Prostate gland (tissue), 2 donors: ENCODE measurements around the gene OPN3. TPM values are rescaled to one million over a fixed set of nuclear protein-coding genes. Genes with fewer than 3 reads are reported as not detected.
A peak's percentile ranks its signal among the peaks of the same experiment; 100 is the strongest.

ENCODE experiments used
- DNase-seq: peaks from one replicate; pipeline ENCODE4 v3.0.0-alpha.2; 2019; ENCODE audit warnings: low spot score
- H3K27ac ChIP-seq, 2 donors: fragments of 200-600 bp; sonication (generic); 2 replicates each; pipeline ENCODE4 v1.5.1; 2017 to 2019
- H3K27me3 ChIP-seq: fragments of 200-600 bp; sonication (generic); replicated peaks from 2 replicates; pipeline ENCODE4 v1.5.1; 2019; ENCODE audit not compliant: insufficient read depth
- H3K36me3 ChIP-seq, 2 donors: fragments of 200-600 bp; sonication (generic); 1 replicate in 1 of 2; 2 replicates in 1 of 2; pipeline versions ENCODE4 v1.5.1 to v1.8.1; 2017 to 2019
- H3K4me1 ChIP-seq: fragments of 200-600 bp; sonication (generic); replicated peaks from 2 replicates; pipeline ENCODE4 v1.5.1; 2019
- H3K4me3 ChIP-seq, 2 donors: fragments of 200-600 bp; sonication (generic); 2 replicates each; pipeline ENCODE4 v1.5.1; 2017 to 2019
- H3K9me3 ChIP-seq: fragments of 200-600 bp; sonication (generic); 2 replicates; pipeline ENCODE4 v1.5.1; 2017
- CTCF ChIP-seq, 4 experiments: fragments of 200-600 bp in 2 of 4; fragments of 450-650 bp in 2 of 4; sonication (generic) in 2 of 4; IDR thresholded peaks; 1 replicate in 3 of 4; 2 replicates in 1 of 4; pipeline ENCODE4 v1.5.1; 2016 to 2019; ENCODE audit warnings: antibody characterized with exemption in 4 of 4, mild to moderate bottlenecking in 2 of 4, moderate library complexity in 2 of 4
- POLR2A ChIP-seq: fragments of 450-650 bp; IDR thresholded peaks from one replicate; pipeline ENCODE4 v1.6.1; 2016; ENCODE audit warnings: antibody characterized with exemption, mild to moderate bottlenecking
- POLR2AphosphoS5 ChIP-seq: sonication (generic); formaldehyde crosslinking; IDR thresholded peaks from one replicate; pipeline ENCODE4 v1.6.1; 2017; ENCODE audit warnings: antibody characterized with exemption
- WGBS: methylation state at CpG from one replicate; pipeline ENCODE4 v1.1.5; 2018; 5-methylcytosine and 5-hydroxymethylcytosine counted together
- intact Hi-C: fragments of 100-400 bp; cut with DNase I; formaldehyde crosslinking; loops from one replicate; pipeline ENCODE4 v1.14.2; 2022
- total RNA-seq, 2 donors: library from RNA; depleted of rRNA; stranded (reverse); fragments of >200 nt; gene quantifications; one replicate each; pipeline ENCODE4 v1.1.0, GENCODE V29; 2016

The OPN3 gene
- total RNA-seq, 2 donors from 2014 or later, result 12.3 to 32.8 TPM

DNA sequence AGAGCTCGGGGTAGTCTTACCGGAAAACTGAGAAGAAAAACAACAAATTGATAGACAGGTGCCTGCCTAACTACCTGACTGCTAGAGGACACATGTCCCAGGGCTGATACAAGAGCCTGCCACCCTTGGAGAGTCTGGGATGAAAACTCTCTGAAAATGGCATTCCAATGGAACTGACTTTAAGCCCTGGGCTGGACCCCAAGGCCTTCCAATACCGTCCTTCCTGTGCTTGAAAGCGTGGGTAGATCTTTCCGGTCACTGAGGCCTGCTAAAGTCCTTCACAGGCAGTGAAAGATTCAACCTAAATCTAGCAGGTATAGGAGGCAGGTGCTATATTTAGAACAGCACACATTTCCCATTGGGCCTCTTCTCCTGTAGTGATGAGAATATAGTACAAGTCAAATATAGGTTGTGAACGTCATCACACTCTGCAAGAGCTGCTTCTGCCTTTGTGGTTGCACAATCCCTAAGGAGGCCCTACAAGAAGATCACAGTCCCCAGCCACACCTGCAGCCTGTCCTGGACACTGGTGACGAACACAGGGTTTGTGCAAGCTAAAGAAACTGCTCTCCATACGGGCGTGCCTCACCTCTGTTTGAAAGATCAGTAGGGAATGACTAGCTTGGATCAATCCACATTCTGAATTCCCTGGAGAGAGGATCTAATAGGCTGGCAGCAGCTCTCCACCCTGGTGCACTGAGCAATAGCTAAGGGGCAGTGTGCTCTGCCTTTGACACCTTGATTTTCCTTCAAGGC, 876 bp upstream of the OPN3 start:
- Histone ChIP-seq H3K9me3 (no peaks in the 10 kb centered on the region), H3K27ac (peak overlapping the region; percentile 40 to 52), H3K27me3 (no peaks in the 10 kb centered on the region), H3K36me3 (no peaks in the 10 kb centered on the region), H3K4me1 (no peaks in the 10 kb centered on the region), H3K4me3 (peak overlapping the region; percentile 87)
- WGBS, result 85% methylated on average over 9 of the region's 9 CpGs
- TF ChIP-seq POLR2AphosphoS5, result no peak
- no peak for TF ChIP-seq POLR2A
- no peak for TF ChIP-seq CTCF (IDR thresholded peaks at IDR 0.05)
- intact Hi-C loops, result no loop called here
- DNase-seq, result no peak

GRCh38 chr1:241639623-241640148, 483 bp downstream of the OPN3 start:
- Histone ChIP-seq H3K4me1 (no peaks in the 10 kb centered on the region), H3K27me3 (no peaks in the 10 kb centered on the region), H3K27ac (peak overlapping the region; percentile 66 to 72), H3K9me3 (no peaks in the 10 kb centered on the region), H3K36me3 (no peaks in the 10 kb centered on the region), H3K4me3 (peak overlapping the region; percentile 87)
- intact Hi-C loops, result no loop called here
- under 1% methylated on average over 31 of the region's 42 CpGs for WGBS
- no peak for TF ChIP-seq POLR2A
- TF ChIP-seq CTCF (IDR thresholded peaks at IDR 0.05), result no peak
- no peak for TF ChIP-seq POLR2AphosphoS5
- DNase-seq, result peak; percentile 16

- H3K9me3 ChIP-seq, result no peaks in the 10 kb centered on the region
- H3K4me3 ChIP-seq, result peak overlapping the region; percentile 87
- intact Hi-C loops, result no loop called here
- no peaks in the 10 kb centered on the region for H3K4me1 ChIP-seq
- no peak for TF ChIP-seq POLR2AphosphoS5
- TF ChIP-seq CTCF (IDR thresholded peaks at IDR 0.05), result no peak
- no peak for TF ChIP-seq POLR2A
- no peaks in the 10 kb centered on the region for H3K36me3 ChIP-seq
- H3K27ac ChIP-seq, result peak overlapping the region in 1 of 2 donors; percentile 66
- 14% methylated on average over 11 of the region's 11 CpGs for WGBS
- no peaks in the 10 kb centered on the region for H3K27me3 ChIP-seq
- DNase-seq, result no peak
Measured at GRCh38 chr1:241638909-241639622, 1.1 kb downstream of the OPN3 start.

- no peaks in the 10 kb centered on the region for H3K4me1 ChIP-seq
- no peaks in the 10 kb centered on the region for H3K9me3 ChIP-seq
- WGBS, result 81% methylated on average over 5 of the region's 5 CpGs
- H3K27me3 ChIP-seq, result no peaks in the 10 kb centered on the region
- no peak overlapping the region for H3K27ac ChIP-seq
- no peak overlapping the region for H3K4me3 ChIP-seq
- H3K36me3 ChIP-seq, result no peaks in the 10 kb centered on the region
- intact Hi-C loops, result no loop called here
- DNase-seq, result no peak
- TF ChIP-seq POLR2A, result no peak
- TF ChIP-seq POLR2AphosphoS5, result no peak
- no peak for TF ChIP-seq CTCF (IDR thresholded peaks at IDR 0.05)
Measured at GRCh38 chr1:241638099-241638682, 2.0 kb downstream of the OPN3 start.
